GM18520 (cell line): ENCODE data around the gene FPR1.

Experiments used
- ATAC-seq: cut with Tn5 transposase; IDR thresholded peaks from one replicate; pipeline ENCODE4 v1.9.1; 2021; ENCODE audit not compliant: unreplicated experiment

Gene FPR1, protein sequence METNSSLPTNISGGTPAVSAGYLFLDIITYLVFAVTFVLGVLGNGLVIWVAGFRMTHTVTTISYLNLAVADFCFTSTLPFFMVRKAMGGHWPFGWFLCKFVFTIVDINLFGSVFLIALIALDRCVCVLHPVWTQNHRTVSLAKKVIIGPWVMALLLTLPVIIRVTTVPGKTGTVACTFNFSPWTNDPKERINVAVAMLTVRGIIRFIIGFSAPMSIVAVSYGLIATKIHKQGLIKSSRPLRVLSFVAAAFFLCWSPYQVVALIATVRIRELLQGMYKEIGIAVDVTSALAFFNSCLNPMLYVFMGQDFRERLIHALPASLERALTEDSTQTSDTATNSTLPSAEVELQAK

GRCh38 chr19:51751655-51752054, at the start of gene FPR1:
TSS of gene FPR1 (minus strand) at chr19:51751878. CDS start at chr19:51746994, 4,884 bp downstream.
- ATAC-seq = no peak

GRCh38 chr19:51800473-51801244, 49.0 kb upstream of the FPR1 start:
- ATAC-seq = no peak

DNA sequence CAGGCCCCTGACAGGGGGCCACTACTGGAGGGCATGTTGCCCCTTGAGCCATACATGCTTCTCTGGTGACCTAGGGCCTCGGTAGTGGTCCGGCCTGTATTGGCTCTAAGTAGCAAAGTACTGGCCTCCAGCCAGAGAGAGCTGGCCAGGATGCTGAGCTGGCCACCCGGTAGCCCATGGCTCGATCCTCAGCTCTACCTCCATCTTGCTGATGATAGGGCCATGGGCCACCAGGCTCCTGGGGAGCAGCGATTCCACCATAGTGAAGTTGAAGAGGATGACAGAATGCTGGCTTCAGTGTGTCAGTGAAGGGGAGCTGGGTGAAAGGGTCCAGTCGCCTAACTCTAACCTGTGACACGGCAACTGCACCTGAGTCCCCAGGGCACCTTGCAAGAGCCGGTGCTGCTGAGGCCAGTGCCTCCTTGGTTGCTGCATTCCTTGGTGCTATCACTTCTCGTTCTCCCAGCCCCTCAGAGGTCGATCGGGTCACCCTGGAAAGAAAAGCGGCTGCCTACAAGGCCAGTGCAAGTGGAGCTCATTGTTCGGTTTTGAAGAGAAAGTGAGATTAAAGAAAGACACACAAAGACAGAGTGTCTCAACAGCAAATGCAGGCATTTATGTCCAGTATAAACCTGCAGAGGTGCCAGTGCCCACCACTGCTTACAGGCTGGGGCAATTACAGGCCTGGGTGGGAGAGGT, 48.2 kb upstream of the FPR1 start:
- ATAC-seq = no peak

DNA sequence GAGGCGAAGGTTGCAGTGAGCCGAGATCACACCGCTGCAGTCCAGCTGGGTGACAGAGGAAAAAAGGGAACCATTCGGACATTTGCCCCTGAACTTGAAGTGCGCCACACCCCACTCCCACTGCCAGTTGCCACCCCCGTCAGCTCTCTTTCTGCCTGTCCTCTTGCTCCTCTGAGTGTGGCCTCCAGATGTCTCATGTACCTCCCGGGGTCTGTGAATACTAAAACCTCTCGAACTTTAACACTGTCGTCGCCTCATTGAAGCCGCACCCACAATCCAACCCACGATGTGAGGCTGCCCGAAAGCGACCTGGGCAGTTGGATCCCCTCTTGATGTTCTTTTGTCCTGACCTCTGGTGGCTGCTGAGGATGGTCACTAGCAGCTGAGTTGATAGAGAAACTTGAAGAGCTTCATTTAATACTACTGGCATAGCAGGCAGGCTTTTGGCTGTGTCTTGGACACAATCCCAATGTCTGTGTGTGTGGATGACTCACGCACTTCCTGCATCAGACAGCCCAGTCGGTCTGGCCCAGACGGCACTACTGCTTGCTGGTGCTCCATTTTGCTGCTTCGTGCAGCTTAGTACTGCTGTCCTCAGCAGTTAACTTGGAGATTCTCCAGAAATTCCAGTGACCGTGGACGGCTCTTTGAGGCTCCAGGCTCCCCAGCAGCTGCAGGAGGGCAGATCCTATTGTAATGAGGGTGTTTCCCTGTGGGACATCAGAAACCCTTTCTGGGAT, 47.5 kb upstream of the FPR1 start:
- no peak for ATAC-seq

DNA sequence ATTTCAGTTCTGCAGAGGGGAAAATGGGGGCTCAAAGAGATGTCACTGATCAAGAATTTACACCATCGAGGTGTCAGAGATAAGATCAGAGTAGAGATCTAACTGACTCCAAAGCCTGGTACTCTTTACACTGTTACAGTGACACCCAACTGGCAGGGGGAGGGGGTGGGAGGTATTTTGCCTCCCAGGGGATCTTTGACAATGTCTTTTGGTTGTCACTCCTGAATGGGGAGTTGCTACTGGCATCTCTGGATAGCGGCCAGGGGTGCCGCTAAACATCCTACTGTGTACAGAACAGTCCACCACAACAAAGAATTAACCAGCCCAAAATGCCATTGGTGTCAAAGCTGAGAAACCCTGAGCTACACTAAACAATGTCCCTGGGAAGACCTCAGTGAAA, 46.4 kb upstream of the FPR1 start:
- no peak for ATAC-seq

DNA sequence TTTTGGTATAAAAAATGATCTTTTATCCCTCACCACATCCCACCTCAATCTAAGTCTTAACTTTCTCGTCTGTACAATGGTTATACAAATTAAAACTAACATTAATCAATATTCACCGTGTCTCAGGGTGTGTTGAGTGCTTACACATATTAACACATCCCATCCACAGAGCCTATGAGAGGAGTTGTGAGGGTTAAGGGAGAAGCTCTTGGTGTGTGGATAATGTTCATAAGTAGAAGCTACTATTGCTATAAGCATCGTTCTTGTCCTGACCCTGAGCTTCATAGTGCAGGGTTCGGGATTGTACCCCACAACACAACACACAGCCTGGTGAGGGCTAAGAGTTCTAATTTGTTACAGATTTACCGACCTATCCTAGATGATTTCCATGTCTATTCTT, 45.8 kb upstream of the FPR1 start:
- ATAC-seq = no peak

- ATAC-seq = no peak
Observed at GRCh38 chr19:51796195-51796679, 44.6 kb upstream of the FPR1 start.

GRCh38 chr19:51794885-51795490, 43.3 kb upstream of the FPR1 start, which contains the start of gene FPR3:
TSS of gene FPR3 (plus strand) at chr19:51795157. CDS start at chr19:51823749, 28,592 bp downstream.
- ATAC-seq = no peak

- no peak for ATAC-seq
Observed at GRCh38 chr19:51793994-51794393, 42.3 kb upstream of the FPR1 start.

- ATAC-seq = no peak
Observed at GRCh38 chr19:51792932-51793331, 41.3 kb upstream of the FPR1 start.

- ATAC-seq = no peak
Observed at GRCh38 chr19:51789061-51789795, 37.5 kb upstream of the FPR1 start.

DNA sequence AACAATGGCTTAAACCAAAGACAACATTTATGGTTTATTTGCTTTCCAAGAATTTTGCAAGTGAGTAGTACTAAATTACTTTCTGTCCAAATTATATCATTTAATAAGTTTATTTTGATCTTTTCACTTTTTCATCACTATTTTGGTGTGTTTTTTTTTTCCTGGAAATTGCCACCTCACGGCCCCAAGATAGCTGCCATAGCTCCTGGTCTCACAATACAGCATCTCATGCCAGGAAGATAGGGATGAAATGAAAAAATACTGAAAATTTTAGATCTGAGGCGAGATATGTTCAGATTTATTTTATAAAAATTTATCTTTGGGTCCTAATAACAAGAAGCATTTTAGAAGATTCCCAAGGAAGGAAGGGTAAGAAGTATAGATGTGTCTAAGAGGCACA, 36.4 kb upstream of the FPR1 start:
- ATAC-seq = no peak

- no peak for ATAC-seq
Observed at GRCh38 chr19:51786646-51787494, 35.2 kb upstream of the FPR1 start.

DNA sequence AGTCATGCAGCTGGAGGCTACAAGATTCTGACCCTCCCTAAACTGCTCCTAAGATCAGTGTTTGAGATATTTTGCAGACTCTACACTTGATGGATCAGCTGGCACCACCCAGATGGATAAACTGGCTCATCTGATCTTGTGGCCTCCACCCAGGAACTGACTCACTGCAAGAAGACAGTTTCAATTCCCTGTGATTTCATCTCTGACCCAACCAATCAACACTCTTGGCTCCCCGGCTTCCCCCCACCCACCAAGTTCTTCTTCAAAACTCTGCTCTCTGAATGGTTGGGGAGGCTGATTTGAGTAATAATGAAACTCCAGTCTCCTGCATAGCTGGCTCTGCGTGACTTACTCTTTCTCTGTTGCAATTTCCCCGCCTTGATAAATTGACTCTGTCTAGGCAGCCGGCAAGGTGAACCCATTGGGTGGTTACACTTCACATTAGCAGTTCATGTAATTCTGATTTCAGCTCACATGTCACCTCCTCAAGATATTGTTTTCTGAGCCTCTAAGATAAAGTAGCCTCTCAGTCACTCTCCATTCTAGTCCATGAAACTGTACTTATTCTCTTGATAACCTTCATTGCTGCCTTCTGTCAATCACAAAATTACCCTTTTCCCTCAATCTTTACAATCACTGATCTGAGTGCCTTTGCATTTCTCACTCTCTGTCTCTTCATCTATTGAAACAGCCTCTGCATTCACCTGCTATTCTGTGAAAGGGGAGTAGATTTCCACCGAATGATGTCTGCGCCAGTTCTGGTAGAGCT, 33.4 kb upstream of the FPR1 start:
- no peak for ATAC-seq

DNA sequence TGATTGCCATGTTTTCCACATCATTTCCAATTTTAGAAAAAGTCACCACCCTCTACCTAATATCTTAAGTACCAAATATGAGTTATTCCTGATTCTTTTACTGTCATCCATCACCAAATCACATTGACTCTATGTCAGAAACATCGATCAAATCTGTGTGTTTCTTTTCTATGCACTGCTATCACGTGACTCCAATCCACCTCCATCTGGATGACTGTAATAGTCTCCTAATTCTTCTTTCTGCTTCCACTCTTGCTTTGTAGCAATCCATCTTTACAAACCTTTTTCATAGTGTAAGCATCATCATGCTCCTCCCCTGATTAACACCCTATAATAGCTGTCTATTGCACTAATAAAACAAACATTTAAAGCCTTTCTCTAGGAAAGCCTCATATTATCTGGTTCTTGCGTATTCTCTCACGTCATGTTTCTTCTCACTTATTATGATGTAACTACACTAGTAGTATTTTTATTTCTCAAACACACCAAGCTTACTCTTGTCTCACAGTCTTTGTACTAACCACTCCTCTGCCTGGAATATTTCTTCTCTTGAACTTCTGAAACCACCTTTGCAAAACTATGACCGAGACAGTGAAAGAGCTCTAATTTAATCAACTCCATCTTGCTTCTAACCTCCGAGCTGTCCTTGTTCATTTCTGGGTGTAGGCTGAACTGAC, 32.6 kb upstream of the FPR1 start:
- no peak for ATAC-seq

GRCh38 chr19:51783372-51783771, 31.7 kb upstream of the FPR1 start:
- ATAC-seq = no peak

- ATAC-seq = no peak
Observed at GRCh38 chr19:51781999-51782398, 30.3 kb upstream of the FPR1 start.

DNA sequence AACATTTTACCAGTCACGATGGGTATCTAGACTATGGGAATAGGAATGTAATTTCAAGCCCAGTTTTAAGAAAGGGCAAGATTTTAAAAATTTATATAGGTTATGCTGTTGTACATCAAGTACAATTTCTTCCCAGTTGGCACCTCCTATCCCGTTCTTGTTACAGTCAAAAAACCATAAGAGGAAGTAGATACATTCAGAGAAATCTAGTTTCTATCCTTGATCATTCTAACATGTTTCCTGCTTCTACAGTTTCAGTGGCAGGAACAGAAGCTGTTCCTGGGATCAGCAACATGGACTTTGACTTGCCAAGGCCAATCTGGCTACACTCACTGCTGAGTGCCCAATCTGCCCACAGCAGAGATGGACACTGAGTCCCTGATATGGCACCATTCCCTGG, 28.6 kb upstream of the FPR1 start:
- no peak for ATAC-seq
